Mesendoderm (in vitro differentiated cells): Measurements from ENCODE around the gene SLC25A5.
"Not testable (repeated sequence)": the region's sequence is repeated elsewhere in the genome, so short reads cannot be mapped to it uniquely, and the experiment has no call there.

Experiments
- DNase-seq: peaks from one replicate; pipeline ENCODE4 v3.0.0; 2013
- H2AK5ac ChIP-seq: 2 replicates; pipeline ENCODE4 v1.6.1; 2013; ENCODE audit warnings: low read length, inconsistent platforms
- H2BK120ac ChIP-seq: 2 replicates; pipeline ENCODE4 v1.6.1; 2013; ENCODE audit warnings: low read depth, mild to moderate bottlenecking, low read length, moderate library complexity, mixed read lengths
- H2BK15ac ChIP-seq: replicated peaks from 2 replicates; pipeline ENCODE4 v1.6.1; 2013; ENCODE audit warnings: low read depth, mild to moderate bottlenecking, moderate library complexity
- H2BK5ac ChIP-seq: 2 replicates; pipeline ENCODE4 v1.6.1; 2013; ENCODE audit warnings: low read length, inconsistent platforms
- H3K18ac ChIP-seq: 2 replicates; pipeline ENCODE4 v1.6.1; 2013; ENCODE audit warnings: mild to moderate bottlenecking, low read length, mixed read lengths
- H3K23ac ChIP-seq: one replicate; pipeline ENCODE4 v1.6.1; 2013; ENCODE audit warnings: low read length
- H3K27ac ChIP-seq: 2 replicates; pipeline ENCODE4 v1.5.1; 2013; ENCODE audit warnings: low read depth, mild to moderate bottlenecking, inconsistent platforms, low read length, moderate library complexity
- H3K27me3 ChIP-seq: 2 replicates; pipeline ENCODE4 v1.6.1; 2013; ENCODE audit warnings: low read length, control low read depth, mild to moderate bottlenecking, inconsistent platforms; ENCODE audit not compliant: insufficient read depth, poor library complexity
- H3K36me3 ChIP-seq: 2 replicates; pipeline ENCODE4 v1.6.1; 2013; ENCODE audit warnings: low read length, inconsistent platforms; ENCODE audit not compliant: control insufficient read depth, insufficient read depth
- H3K4ac ChIP-seq: one replicate; pipeline ENCODE4 v1.6.1; 2013; ENCODE audit warnings: low read depth, mild to moderate bottlenecking, low read length, moderate library complexity
- H3K4me1 ChIP-seq: 2 replicates; pipeline ENCODE4 v1.6.1; 2013; ENCODE audit warnings: low read depth, low read length, inconsistent platforms; ENCODE audit not compliant: control insufficient read depth
- H3K4me2 ChIP-seq: 2 replicates; pipeline ENCODE4 v1.6.1; 2013; ENCODE audit warnings: low read length
- H3K4me3 ChIP-seq: 2 replicates; pipeline ENCODE4 v1.5.1; 2013; ENCODE audit warnings: mild to moderate bottlenecking, low read length
- H3K56ac ChIP-seq: one replicate; pipeline ENCODE4 v1.6.1; 2013; ENCODE audit warnings: low read length
- H3K79me1 ChIP-seq: 2 replicates; pipeline ENCODE4 v1.6.1; 2013; ENCODE audit warnings: low read length, inconsistent platforms
- H3K79me2 ChIP-seq: 2 replicates; pipeline ENCODE4 v1.6.1; 2013; ENCODE audit warnings: mild to moderate bottlenecking, low read length; ENCODE audit not compliant: control insufficient read depth, insufficient read depth
- H3K9ac ChIP-seq: 2 replicates; pipeline ENCODE4 v1.6.1; 2013; ENCODE audit warnings: low read length, inconsistent platforms
- H4K5ac ChIP-seq: one replicate; pipeline ENCODE4 v1.6.1; 2013; ENCODE audit warnings: low read length
- H4K8ac ChIP-seq: one replicate; pipeline ENCODE4 v1.6.1; 2013; ENCODE audit warnings: low read depth, mild to moderate bottlenecking, control low read depth, low read length, moderate library complexity
- WGBS: extraction: QIAGEN DNeasy Blood & Tissue Kit; methylation state at CpG from one replicate; pipeline ENCODE4 v1.1.7; 2013; ENCODE audit warnings: low lambda C conversion rate, missing lambda C conversion rate; ENCODE audit not compliant: insufficient coverage; ENCODE audit errors: extremely low coverage; 5-methylcytosine and 5-hydroxymethylcytosine counted together

Gene SLC25A5

DNA sequence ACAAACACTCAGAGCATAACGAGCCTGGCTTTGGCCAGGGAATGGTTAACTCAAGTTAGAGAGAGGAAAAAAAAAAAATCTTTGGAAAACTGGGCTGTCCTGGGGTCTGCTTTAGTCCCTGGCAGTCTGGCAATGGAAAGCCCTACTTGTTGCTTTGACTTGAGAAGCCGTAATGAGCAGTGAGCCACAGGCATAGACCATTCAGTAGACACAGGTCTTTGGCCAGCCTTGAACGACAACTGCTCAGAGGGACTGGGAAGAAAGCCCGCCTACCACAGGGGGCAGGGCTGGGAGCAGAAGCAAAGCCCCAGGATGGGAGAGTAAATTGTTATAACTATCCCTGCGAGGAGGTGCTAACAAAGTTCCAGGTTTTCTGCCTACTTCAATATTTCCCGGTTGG lies 43.2 kb upstream of the SLC25A5 start:
- Histone ChIP-seq H3K27me3 (no peaks in the 10 kb centered on the region), H2BK5ac (no peak overlapping the region), H2BK120ac (no peak overlapping the region), H3K4ac (no peak overlapping the region), H3K9ac (no peak overlapping the region), H3K4me1 (no peaks in the 10 kb centered on the region), H3K27ac (no peak overlapping the region), H3K4me3 (no peak overlapping the region), H3K36me3 (no peaks in the 10 kb centered on the region), H3K56ac (no peak overlapping the region), H3K79me2 (no peaks in the 10 kb centered on the region), H3K18ac (no peak overlapping the region), H4K5ac (no peak overlapping the region), H2BK15ac (no peak overlapping the region), H3K79me1 (no peaks in the 10 kb centered on the region), H3K4me2 (no peak overlapping the region), H2AK5ac (no peak overlapping the region), H3K23ac (no peak overlapping the region), H4K8ac (no peak overlapping the region)
- DNase-seq, result no peak
- no CpG with 5 or more reads among the region's 6 CpGs for WGBS

DNA sequence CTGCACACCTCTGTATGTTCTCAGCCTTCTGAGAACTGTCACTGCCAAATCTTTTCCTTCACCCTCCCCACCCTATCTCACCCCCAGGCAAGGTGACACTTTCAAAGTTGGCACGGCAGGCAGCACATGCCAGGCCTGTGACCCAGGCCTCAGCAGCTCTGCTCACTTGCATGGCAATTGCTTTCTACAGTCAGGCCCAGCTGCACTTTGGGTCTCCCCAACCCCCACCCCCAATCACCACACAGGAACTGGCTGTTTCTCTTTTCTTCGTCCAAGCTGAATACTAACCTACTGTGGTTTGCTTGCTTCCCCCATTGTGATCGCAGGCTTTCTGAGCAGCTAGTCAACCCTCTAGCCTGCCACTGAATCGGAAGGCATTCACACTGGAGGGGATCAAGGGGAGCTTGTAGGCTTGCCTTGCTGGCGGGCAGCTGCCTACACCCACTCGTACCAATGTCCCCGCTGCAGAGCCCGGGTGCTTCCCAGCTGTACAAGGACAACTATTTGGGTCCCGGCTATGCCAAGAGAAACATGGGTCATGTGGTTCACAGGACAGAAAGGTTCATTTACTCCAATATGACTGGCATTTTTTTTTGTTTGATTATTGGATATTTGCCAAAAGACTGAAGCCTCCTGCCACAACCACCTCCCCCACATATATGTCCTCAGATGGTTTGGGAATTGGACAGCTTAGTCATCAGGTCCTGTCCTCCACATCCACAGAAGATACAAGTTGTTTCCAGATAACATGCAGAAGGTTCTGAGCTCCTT lies 41.0 kb upstream of the SLC25A5 start:
- H2BK5ac ChIP-seq, result no peak overlapping the region
- DNase-seq, result no peak
- H3K56ac ChIP-seq, result no peak overlapping the region
- H2BK120ac ChIP-seq, result no peak overlapping the region
- no CpG with 5 or more reads among the region's 9 CpGs for WGBS
- H4K5ac ChIP-seq, result no peak overlapping the region
- no peak overlapping the region for H2BK15ac ChIP-seq
- H2AK5ac ChIP-seq, result no peak overlapping the region
- H3K36me3 ChIP-seq, result no peaks in the 10 kb centered on the region
- no peak overlapping the region for H3K23ac ChIP-seq
- no peak overlapping the region for H4K8ac ChIP-seq
- H3K18ac ChIP-seq, result no peak overlapping the region
- H3K4me2 ChIP-seq, result no peak overlapping the region
- H3K27me3 ChIP-seq, result no peaks in the 10 kb centered on the region
- no peaks in the 10 kb centered on the region for H3K79me2 ChIP-seq
- H3K4me3 ChIP-seq, result no peak overlapping the region
- H3K9ac ChIP-seq, result no peak overlapping the region
- no peaks in the 10 kb centered on the region for H3K4me1 ChIP-seq
- H3K27ac ChIP-seq, result no peak overlapping the region
- H3K4ac ChIP-seq, result no peak overlapping the region
- no peaks in the 10 kb centered on the region for H3K79me1 ChIP-seq

DNA sequence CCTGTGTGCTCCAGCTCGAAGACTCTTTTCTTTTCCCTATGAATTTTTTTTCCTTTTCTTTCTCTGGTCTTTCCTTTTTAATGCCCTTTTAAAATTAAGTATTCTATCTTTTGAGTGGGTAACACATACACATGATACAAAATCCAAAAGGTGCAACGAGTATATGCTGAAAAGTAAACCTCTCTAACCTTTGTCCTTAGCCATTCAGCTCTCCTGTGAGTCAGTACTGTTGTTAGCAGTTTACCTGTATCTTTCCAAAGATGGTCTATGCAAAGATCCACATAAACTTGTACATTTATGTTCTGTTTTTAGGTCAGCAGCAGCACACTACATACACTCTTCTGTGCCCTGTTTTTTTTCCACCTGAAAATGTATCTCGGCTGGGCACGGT lies 40.5 kb upstream of the SLC25A5 start:
- Histone ChIP-seq H2BK5ac (no peak overlapping the region), H3K4me2 (no peak overlapping the region), H4K8ac (no peak overlapping the region), H3K36me3 (no peaks in the 10 kb centered on the region), H4K5ac (no peak overlapping the region), H3K4ac (no peak overlapping the region), H3K79me2 (no peaks in the 10 kb centered on the region), H3K9ac (no peak overlapping the region), H3K4me3 (no peak overlapping the region), H3K4me1 (no peaks in the 10 kb centered on the region), H3K23ac (no peak overlapping the region), H3K56ac (no peak overlapping the region), H3K27ac (no peak overlapping the region), H2AK5ac (no peak overlapping the region), H3K27me3 (no peaks in the 10 kb centered on the region), H2BK15ac (no peak overlapping the region), H3K18ac (no peak overlapping the region), H3K79me1 (no peaks in the 10 kb centered on the region), H2BK120ac (no peak overlapping the region)
- no CpG with 5 or more reads among the region's 4 CpGs for WGBS
- DNase-seq, result no peak

DNA sequence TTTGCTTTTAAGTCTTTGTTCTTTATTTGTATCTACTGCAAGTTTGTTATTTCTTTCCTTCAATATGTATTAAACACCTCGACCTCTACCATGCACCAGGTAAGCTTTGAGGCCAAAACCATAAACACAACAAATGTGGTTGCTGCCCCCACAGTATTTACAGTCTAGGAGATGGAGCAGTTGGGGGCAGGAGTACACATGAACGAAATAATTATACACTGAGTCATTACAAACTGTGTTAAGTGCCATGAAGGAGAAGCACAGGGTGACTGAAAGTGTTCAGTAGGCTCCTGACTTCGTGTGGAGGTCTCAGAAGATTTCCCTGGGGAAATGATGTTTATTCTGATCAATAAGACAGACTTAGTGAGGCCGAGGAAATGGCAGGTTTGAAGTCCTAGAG lies 38.8 kb upstream of the SLC25A5 start:
- no peak overlapping the region for H3K27ac ChIP-seq
- no peak overlapping the region for H3K23ac ChIP-seq
- DNase-seq, result no peak
- no peak overlapping the region for H3K56ac ChIP-seq
- H2BK120ac ChIP-seq, result no peak overlapping the region
- H3K4me1 ChIP-seq, result no peaks in the 10 kb centered on the region
- no peaks in the 10 kb centered on the region for H3K27me3 ChIP-seq
- H3K4me2 ChIP-seq, result no peak overlapping the region
- no peak overlapping the region for H3K4ac ChIP-seq
- H2BK15ac ChIP-seq, result no peak overlapping the region
- WGBS, result no CpG with 5 or more reads among the region's 4 CpGs
- no peak overlapping the region for H4K5ac ChIP-seq
- no peaks in the 10 kb centered on the region for H3K79me2 ChIP-seq
- no peak overlapping the region for H2BK5ac ChIP-seq
- H4K8ac ChIP-seq, result no peak overlapping the region
- H3K9ac ChIP-seq, result no peak overlapping the region
- no peak overlapping the region for H3K18ac ChIP-seq
- no peaks in the 10 kb centered on the region for H3K79me1 ChIP-seq
- no peaks in the 10 kb centered on the region for H3K36me3 ChIP-seq
- H2AK5ac ChIP-seq, result no peak overlapping the region
- H3K4me3 ChIP-seq, result no peak overlapping the region

DNA sequence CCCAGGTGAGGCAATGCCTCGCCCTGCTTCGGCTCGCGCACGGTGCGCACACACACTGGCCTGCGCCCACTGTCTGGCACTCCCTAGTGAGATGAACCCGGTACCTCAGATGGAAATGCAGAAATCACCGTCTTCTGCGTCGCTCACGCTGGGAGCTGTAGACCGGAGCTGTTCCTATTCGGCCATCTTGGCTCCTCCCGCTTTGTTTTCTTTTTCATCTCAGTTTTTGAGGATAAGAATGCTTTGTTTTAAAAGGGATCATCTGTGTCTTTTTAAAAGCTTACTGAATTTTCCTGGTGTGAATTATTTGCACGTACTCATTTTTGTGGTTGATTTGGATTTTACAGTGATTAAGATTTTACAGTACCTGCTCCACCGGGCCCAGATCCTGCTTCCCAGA lies 26.9 kb upstream of the SLC25A5 start:
- H4K5ac ChIP-seq, H3K27me3 ChIP-seq, H3K4me1 ChIP-seq, H3K4ac ChIP-seq, H3K4me2 ChIP-seq, H2AK5ac ChIP-seq, H3K56ac ChIP-seq, H3K36me3 ChIP-seq, H2BK15ac ChIP-seq, H3K9ac ChIP-seq, DNase-seq, H3K4me3 ChIP-seq, H2BK5ac ChIP-seq, H3K79me1 ChIP-seq, H3K27ac ChIP-seq, H3K79me2 ChIP-seq, H2BK120ac ChIP-seq, H3K18ac ChIP-seq, H4K8ac ChIP-seq, H3K23ac ChIP-seq: not testable (repeated sequence)
- WGBS, result no CpG with 5 or more reads among the region's 17 CpGs

DNA sequence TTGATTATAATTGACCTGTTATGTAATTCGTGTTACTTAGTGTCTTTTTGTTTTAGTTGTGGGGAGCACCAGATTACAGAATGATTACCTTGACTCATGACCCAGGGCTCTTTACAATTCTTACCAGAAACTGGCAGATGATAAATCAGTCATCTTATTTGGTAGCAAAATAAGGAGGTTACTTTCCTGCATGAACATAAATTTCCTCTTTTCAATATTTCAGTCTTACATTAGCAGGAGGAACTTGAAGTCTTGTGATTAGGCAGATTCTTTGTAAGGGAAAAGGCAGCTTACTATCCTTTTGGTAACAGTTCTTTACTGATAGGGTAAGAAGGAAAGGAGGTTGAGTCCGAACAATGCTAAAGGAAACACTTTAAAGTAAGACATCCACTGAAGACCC lies 26.0 kb upstream of the SLC25A5 start:
- no peak overlapping the region for H4K8ac ChIP-seq
- no peak overlapping the region for H3K4me3 ChIP-seq
- H2BK120ac ChIP-seq, result no peak overlapping the region
- H3K79me1 ChIP-seq, result no peaks in the 10 kb centered on the region
- no peaks in the 10 kb centered on the region for H3K36me3 ChIP-seq
- H3K23ac ChIP-seq, result no peak overlapping the region
- no peaks in the 10 kb centered on the region for H3K79me2 ChIP-seq
- no peak overlapping the region for H3K56ac ChIP-seq
- H2AK5ac ChIP-seq, result no peak overlapping the region
- no peak overlapping the region for H2BK5ac ChIP-seq
- no peak for DNase-seq
- H3K4ac ChIP-seq, result no peak overlapping the region
- H2BK15ac ChIP-seq, result no peak overlapping the region
- H3K27ac ChIP-seq, result no peak overlapping the region
- H4K5ac ChIP-seq, result no peak overlapping the region
- no peaks in the 10 kb centered on the region for H3K27me3 ChIP-seq
- H3K9ac ChIP-seq, result no peak overlapping the region
- no peak overlapping the region for H3K4me2 ChIP-seq
- no peaks in the 10 kb centered on the region for H3K4me1 ChIP-seq
- WGBS, result no CpG with 5 or more reads among the region's 2 CpGs
- H3K18ac ChIP-seq, result no peak overlapping the region
